ENCODE measurements around the gene RAB21. TPM values are rescaled to one million over a fixed set of nuclear protein-coding genes. Genes with fewer than 3 reads are reported as not detected.

Gene RAB21
- total RNA-seq, 1 donor from 2014 or later: 66.1 TPM

DNA sequence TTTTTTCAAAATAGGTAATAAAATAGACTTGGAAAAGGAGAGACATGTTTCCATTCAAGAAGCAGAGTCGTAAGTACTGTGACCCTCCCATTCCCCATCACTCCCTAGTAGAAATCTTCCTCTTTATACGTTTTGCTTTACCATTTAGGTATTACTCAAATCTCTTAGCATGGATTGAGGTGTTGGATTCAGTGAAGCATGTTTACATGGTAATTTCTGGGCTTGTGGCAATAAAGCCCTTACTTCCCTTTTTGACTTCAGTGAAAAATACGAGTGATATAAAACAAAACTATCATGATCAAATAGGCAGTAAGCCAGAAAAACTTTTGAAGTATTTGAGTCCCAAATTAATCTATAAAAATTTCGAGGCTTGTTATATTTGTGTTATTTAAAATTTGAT is 27.4 kb downstream of the RAB21 start:
- TF ChIP-seq, protein P1, sequence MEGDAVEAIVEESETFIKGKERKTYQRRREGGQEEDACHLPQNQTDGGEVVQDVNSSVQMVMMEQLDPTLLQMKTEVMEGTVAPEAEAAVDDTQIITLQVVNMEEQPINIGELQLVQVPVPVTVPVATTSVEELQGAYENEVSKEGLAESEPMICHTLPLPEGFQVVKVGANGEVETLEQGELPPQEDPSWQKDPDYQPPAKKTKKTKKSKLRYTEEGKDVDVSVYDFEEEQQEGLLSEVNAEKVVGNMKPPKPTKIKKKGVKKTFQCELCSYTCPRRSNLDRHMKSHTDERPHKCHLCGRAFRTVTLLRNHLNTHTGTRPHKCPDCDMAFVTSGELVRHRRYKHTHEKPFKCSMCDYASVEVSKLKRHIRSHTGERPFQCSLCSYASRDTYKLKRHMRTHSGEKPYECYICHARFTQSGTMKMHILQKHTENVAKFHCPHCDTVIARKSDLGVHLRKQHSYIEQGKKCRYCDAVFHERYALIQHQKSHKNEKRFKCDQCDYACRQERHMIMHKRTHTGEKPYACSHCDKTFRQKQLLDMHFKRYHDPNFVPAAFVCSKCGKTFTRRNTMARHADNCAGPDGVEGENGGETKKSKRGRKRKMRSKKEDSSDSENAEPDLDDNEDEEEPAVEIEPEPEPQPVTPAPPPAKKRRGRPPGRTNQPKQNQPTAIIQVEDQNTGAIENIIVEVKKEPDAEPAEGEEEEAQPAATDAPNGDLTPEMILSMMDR (IDR thresholded peaks at IDR 0.05; ENCODE audit: partially characterized antibody, unreplicated experiment): no peak
- peaks cover 4% of the 10 kb centered on the region for H3K4me1 Mint-ChIP-seq (ENCODE audit: low read depth, unreplicated experiment)
- H3K9me3 Mint-ChIP-seq (ENCODE audit: unreplicated experiment): no peaks in the 10 kb centered on the region
- no peaks in the 10 kb centered on the region for H3K36me3 Mint-ChIP-seq (ENCODE audit: unreplicated experiment)
- H3K4me3 Mint-ChIP-seq (ENCODE audit: unreplicated experiment): no peak overlapping the region
- no peak for DNase-seq
- H3K27me3 Mint-ChIP-seq (ENCODE audit: unreplicated experiment): no peaks in the 10 kb centered on the region
- no peak overlapping the region for H3K27ac Mint-ChIP-seq (ENCODE audit: unreplicated experiment)

DNA sequence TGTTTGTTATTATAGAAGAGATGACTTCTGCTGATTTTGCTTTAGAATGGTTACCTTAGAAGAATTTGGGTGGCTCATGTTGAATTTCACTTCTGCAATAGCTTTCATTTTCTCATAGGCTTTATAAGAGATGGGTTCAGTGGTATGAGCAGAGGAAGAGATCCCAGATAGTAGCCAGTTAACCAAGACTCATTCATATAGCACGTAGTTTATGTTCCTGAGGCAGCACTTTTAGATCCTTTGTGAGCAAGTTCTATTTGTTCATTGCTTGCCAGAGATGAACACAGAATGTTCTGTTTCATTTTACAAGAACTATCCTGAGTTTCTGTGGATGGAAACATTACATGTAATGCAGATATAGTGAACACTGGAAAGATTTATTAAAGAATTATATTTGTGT is 32.2 kb downstream of the RAB21 start:
- no peaks in the 10 kb centered on the region for H3K9me3 Mint-ChIP-seq (ENCODE audit: unreplicated experiment)
- TF ChIP-seq, protein P1 (IDR thresholded peaks at IDR 0.05; ENCODE audit: partially characterized antibody, unreplicated experiment): no peak
- no peak overlapping the region for H3K4me3 Mint-ChIP-seq (ENCODE audit: unreplicated experiment)

DNA sequence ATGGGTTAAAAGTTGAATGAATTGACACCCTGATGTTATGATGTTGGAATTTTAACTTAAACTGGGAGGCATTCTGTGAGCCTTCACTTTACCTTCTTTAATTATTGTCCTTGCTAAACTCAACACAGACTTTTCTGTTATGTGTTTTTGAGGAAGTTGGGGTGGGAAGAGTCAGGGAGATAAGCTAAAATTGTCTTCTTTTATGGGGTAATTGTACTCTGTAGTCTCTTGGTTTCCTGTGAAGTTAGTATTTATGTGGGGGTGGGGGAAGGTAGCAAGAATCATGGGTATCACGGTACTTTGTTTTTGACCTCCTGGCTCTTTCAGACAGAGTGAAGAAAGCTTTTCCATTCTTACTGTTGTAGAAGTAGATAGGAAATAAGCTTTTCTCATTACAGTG is 32.9 kb downstream of the RAB21 start:
- TF ChIP-seq, protein P1 (IDR thresholded peaks at IDR 0.05; ENCODE audit: partially characterized antibody, unreplicated experiment): no peak
- Mint-ChIP-seq H3K4me3 (ENCODE audit: unreplicated experiment) (no peak overlapping the region), H3K4me1 (ENCODE audit: low read depth, unreplicated experiment) (no peaks in the 10 kb centered on the region), H3K36me3 (ENCODE audit: unreplicated experiment) (no peaks in the 10 kb centered on the region), H3K9me3 (ENCODE audit: unreplicated experiment) (no peaks in the 10 kb centered on the region), H3K27me3 (ENCODE audit: unreplicated experiment) (no peaks in the 10 kb centered on the region), H3K27ac (ENCODE audit: unreplicated experiment) (peak overlapping the region; percentile 35)
- DNase-seq: no peak

More for the DNA sequence above, 32.2 kb downstream of the RAB21 start:
- H3K36me3 Mint-ChIP-seq (ENCODE audit: unreplicated experiment): no peaks in the 10 kb centered on the region
- H3K27me3 Mint-ChIP-seq (ENCODE audit: unreplicated experiment): no peaks in the 10 kb centered on the region
- DNase-seq: no peak
- no peaks in the 10 kb centered on the region for H3K4me1 Mint-ChIP-seq (ENCODE audit: low read depth, unreplicated experiment)
- no peak overlapping the region for H3K27ac Mint-ChIP-seq (ENCODE audit: unreplicated experiment)

DNA sequence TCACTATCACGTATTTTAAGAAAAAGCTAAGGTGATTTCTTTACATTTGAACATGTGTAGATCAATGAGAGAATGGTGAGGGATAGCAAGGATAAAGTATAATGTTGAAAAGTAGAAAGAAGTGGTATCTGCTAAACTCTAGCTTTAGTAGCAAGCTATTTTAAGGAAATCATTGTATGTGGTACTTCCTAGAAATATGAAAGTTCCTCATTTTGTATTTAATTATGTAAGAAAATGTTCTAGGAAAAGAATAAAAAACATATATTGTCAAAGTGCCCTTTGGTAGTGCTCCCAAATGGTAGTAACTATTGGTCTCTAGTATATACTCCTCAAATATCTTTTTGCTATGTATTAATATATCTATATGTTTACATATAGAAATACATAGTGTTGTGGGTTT is 35.7 kb downstream of the RAB21 start:
- Mint-ChIP-seq H3K36me3 (ENCODE audit: unreplicated experiment) (no peaks in the 10 kb centered on the region), H3K4me3 (ENCODE audit: unreplicated experiment) (no peak overlapping the region), H3K9me3 (ENCODE audit: unreplicated experiment) (no peaks in the 10 kb centered on the region), H3K4me1 (ENCODE audit: low read depth, unreplicated experiment) (no peaks in the 10 kb centered on the region), H3K27me3 (ENCODE audit: unreplicated experiment) (no peaks in the 10 kb centered on the region), H3K27ac (ENCODE audit: unreplicated experiment) (no peak overlapping the region)
- DNase-seq: no peak
- TF ChIP-seq, protein P1 (IDR thresholded peaks at IDR 0.05; ENCODE audit: partially characterized antibody, unreplicated experiment): no peak

DNA sequence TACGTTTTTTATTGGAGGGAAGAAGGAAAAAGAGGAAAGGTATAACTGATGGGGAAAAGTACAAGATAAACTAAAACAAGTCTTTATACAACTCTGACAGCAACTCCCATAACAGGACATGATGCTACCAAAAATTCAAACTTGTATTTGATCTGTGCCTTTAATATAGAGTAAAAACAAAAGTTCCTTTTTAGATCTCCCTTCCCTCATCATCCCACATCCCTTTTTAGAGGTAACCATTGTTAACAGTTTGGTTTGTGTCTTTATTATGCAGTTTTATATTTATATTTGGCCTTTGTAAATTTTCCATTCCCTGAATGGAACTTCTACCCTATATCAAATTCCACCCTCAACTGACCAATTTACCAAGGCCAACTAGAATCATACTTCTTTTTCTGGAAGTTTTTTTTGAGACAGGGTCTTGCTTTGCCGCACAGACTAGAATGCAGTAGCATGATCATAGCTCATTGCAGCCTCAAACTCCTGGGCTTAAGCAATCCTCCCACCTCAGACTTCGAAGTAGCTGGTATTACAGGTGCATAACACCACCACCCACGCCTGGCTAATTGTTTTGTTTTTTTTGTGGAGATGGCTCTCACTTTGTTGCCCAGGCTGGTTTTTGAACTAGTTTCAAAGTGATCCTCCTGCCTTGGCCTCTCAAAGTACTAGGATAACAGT is 36.9 kb downstream of the RAB21 start:
- Mint-ChIP-seq H3K36me3 (ENCODE audit: unreplicated experiment) (no peaks in the 10 kb centered on the region), H3K9me3 (ENCODE audit: unreplicated experiment) (no peaks in the 10 kb centered on the region), H3K27me3 (ENCODE audit: unreplicated experiment) (no peaks in the 10 kb centered on the region), H3K27ac (ENCODE audit: unreplicated experiment) (no peak overlapping the region), H3K4me1 (ENCODE audit: low read depth, unreplicated experiment) (no peaks in the 10 kb centered on the region), H3K4me3 (ENCODE audit: unreplicated experiment) (no peak overlapping the region)
- no peak for DNase-seq
- TF ChIP-seq, protein P1 (IDR thresholded peaks at IDR 0.05; ENCODE audit: partially characterized antibody, unreplicated experiment): no peak

All from glutamatergic neuron (in vitro differentiated cells).